ENCODE data around the gene CSF3R. TPM values are rescaled to one million over a fixed set of nuclear protein-coding genes. Genes with fewer than 3 reads are reported as not detected.
"Not testable (repeated sequence)": the region's sequence is repeated elsewhere in the genome, so short reads cannot be mapped to it uniquely, and the experiment has no call there.

CSF3R gene
- polyA plus RNA-seq, 3 donors from 2014 or later, result 0.91 to 3.1 (median 2.0) TPM

GRCh38 chr1:36503733-36504132, 21.0 kb upstream of the CSF3R start:
- Mint-ChIP-seq H3K9me3 (no peaks in the 10 kb centered on the region), H3K4me1 (no peaks in the 10 kb centered on the region), H3K36me3 (no peaks in the 10 kb centered on the region), H3K27me3 (ENCODE audit: low read depth in 3 of 3) (peaks cover 3 to 9% (median 6%) of the 10 kb centered on the region in 3 donors), H3K27ac (no peak overlapping the region), H3K4me3 (no peak overlapping the region)
- DNase-seq, result no peak

GRCh38 chr1:36503159-36503558, 20.4 kb upstream of the CSF3R start:
- Mint-ChIP-seq H3K4me3 (no peak overlapping the region), H3K4me1 (no peaks in the 10 kb centered on the region), H3K36me3 (no peaks in the 10 kb centered on the region), H3K27me3 (ENCODE audit: low read depth in 3 of 3) (peaks cover 3 to 6% (median 6%) of the 10 kb centered on the region in 3 donors), H3K27ac (no peak overlapping the region), H3K9me3 (no peaks in the 10 kb centered on the region)
- no peak for DNase-seq

- Mint-ChIP-seq H3K4me1 (no peaks in the 10 kb centered on the region), H3K9me3 (no peaks in the 10 kb centered on the region), H3K4me3 (no peak overlapping the region), H3K27ac (no peak overlapping the region), H3K36me3 (no peaks in the 10 kb centered on the region), H3K27me3 (ENCODE audit: low read depth in 3 of 3) (peaks cover 0 to 8% (median 5%) of the 10 kb centered on the region in 3 donors)
- no peak for DNase-seq
These were observed 19.9 kb upstream of the CSF3R start for GRCh38 chr1:36502616-36503015.

DNA sequence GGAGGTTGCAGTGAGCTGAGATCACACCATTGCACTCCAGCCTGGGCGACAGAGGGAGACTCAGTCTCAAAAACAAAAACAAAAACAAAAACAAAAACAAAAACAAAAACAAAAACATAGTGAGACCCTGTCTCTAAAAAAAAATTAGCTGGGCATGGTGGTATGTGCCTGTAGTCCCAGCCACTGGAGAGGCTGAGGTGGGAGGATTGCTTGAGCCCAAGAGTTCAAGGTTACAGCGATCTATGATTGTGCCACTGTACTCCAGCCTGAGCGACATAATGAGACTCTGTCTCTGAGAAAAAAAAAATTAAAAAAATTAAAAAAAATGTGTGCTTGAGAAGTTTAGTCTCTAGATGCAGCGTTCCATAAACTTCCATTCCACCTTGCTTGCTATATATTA, 19.2 kb upstream of the CSF3R start:
- not testable (repeated sequence) for H3K27ac Mint-ChIP-seq; H3K36me3 Mint-ChIP-seq; H3K4me1 Mint-ChIP-seq; H3K4me3 Mint-ChIP-seq; DNase-seq; H3K27me3 Mint-ChIP-seq (ENCODE audit: low read depth in 3 of 3); H3K9me3 Mint-ChIP-seq

DNA sequence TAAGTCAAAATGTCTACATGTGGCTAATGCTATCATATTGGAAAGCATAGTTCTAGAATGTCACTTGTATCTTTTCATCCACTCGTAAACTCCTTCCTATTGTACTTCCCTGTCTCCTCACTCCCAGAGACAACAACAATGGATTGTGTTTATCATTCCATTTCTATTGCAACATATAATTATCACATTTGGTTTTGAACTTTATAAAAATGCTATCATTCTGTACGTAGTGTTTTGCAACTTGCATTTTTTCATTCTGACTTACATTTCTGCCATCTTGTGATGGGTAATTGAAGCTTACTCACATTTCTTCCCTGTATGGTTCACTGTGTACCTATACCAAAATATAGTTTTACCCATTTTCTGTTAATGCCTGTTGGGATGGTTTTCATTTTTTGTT, 14.5 kb upstream of the CSF3R start:
- Mint-ChIP-seq H3K9me3 (no peaks in the 10 kb centered on the region), H3K4me3 (no peak overlapping the region), H3K27me3 (ENCODE audit: low read depth in 3 of 3) (peaks cover 5 to 9% (median 7%) of the 10 kb centered on the region in 3 donors)

DNA sequence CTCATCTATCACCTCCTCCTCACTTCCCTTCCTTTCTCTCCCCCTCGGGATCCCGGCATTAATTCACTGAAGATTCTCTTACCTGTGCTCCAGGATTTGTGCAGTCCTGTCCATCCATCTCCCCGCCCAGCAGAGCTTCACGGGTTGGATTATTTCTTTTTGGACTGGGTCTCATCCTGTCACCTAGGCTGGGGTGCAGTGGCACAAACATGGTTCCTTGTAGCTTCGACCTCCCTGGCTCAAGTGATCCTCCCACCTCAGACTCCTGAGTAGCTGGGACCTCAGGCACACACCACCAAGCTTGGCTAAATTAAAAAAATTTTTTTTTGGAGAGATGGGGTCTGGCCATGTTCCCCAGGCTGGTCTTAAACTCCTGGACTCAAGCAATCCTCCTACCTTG, 12.3 kb upstream of the CSF3R start:
- DNase-seq, result no peak
- Mint-ChIP-seq H3K27me3 (ENCODE audit: low read depth in 3 of 3) (peaks cover 5 to 9% (median 7%) of the 10 kb centered on the region in 3 donors), H3K27ac (no peak overlapping the region), H3K36me3 (no peaks in the 10 kb centered on the region), H3K9me3 (no peaks in the 10 kb centered on the region), H3K4me3 (no peak overlapping the region), H3K4me1 (no peaks in the 10 kb centered on the region)

More for the DNA sequence above, 14.5 kb upstream of the CSF3R start:
- no peaks in the 10 kb centered on the region for H3K4me1 Mint-ChIP-seq
- H3K27ac Mint-ChIP-seq, result no peak overlapping the region
- DNase-seq, result no peak
- H3K36me3 Mint-ChIP-seq, result no peaks in the 10 kb centered on the region

- H3K36me3 Mint-ChIP-seq, result no peaks in the 10 kb centered on the region
- H3K27me3 Mint-ChIP-seq (ENCODE audit: low read depth in 3 of 3), result peaks cover 5 to 9% (median 5%) of the 10 kb centered on the region in 3 donors
- H3K27ac Mint-ChIP-seq, result no peak overlapping the region
- no peaks in the 10 kb centered on the region for H3K9me3 Mint-ChIP-seq
- no peak overlapping the region for H3K4me3 Mint-ChIP-seq
- H3K4me1 Mint-ChIP-seq, result no peaks in the 10 kb centered on the region
- no peak for DNase-seq
These were observed 10.8 kb upstream of the CSF3R start for GRCh38 chr1:36493524-36493923.

- H3K9me3 Mint-ChIP-seq, result no peaks in the 10 kb centered on the region
- peaks cover 5 to 9% (median 8%) of the 10 kb centered on the region in 3 donors for H3K27me3 Mint-ChIP-seq (ENCODE audit: low read depth in 3 of 3)
- DNase-seq, result no peak
- H3K36me3 Mint-ChIP-seq, result no peaks in the 10 kb centered on the region
- no peak overlapping the region for H3K4me3 Mint-ChIP-seq
- no peaks in the 10 kb centered on the region for H3K4me1 Mint-ChIP-seq
- H3K27ac Mint-ChIP-seq, result no peak overlapping the region
These were observed 9.8 kb upstream of the CSF3R start for GRCh38 chr1:36492491-36492890.

DNA sequence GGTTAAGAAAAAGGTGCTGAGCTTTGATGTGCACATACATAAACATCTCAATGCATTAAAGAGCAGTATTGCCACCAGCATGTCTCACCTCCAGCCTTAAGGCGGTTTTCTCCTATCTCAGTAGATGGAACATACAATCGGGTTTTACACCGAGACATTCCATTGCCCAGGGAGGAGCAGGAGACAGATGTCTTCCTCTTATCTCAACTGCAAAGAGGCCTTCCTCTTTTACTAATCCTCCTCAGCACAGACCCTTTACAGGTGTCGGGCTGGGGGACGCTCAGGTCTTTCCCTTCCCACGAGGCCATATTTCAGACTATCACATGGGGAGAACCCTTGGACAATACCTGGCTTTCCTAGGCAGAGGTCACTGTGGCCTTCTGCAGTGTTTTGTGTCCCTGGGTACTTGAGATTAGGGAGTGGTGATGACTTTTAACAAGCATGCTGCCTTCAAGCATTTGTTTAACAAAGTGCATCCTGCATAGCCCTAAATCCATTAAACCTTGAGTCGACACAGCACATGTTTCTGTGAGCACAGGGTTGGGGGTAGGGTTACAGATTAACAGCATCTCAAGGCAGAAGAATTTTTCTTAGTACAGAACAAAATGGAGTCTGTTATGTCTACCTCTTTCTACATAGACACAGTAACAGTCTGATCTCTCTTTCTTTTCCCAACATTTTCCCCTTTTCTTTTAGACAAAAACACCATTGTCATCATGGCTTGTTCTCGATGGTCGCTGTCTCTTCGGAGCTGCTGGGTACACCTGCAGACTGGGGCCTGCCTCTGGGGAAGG, 6.7 kb upstream of the CSF3R start:
- H3K27ac Mint-ChIP-seq, DNase-seq, H3K4me1 Mint-ChIP-seq, H3K4me3 Mint-ChIP-seq, H3K9me3 Mint-ChIP-seq, H3K36me3 Mint-ChIP-seq: not testable (repeated sequence)
- peaks cover 4 to 13% (median 5%) of the 10 kb centered on the region in 3 donors for H3K27me3 Mint-ChIP-seq (ENCODE audit: low read depth in 3 of 3)

DNA sequence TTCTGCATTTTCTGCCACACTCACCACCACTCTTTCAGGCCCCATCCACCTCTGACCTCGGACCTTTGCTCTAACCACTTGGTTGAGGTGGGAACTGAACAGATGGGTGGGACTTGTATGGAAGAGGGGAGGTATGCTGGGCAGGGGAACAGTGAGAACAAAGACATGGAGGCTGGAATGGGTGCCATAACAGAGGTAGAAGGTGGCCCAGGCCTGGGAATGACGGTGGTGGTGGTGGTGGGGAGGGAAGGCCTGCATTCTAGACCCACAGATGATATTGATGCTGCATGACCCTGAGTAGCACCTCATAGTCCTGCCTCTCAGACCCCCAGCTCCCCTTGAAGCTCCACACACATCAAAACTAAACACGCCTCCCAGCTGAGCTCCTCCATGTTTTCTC, 5.2 kb upstream of the CSF3R start:
- no peak for DNase-seq
- H3K27me3 Mint-ChIP-seq (ENCODE audit: low read depth in 3 of 3), result peaks cover 0 to 13% (median 0%) of the 10 kb centered on the region in 3 donors
- no peaks in the 10 kb centered on the region for H3K36me3 Mint-ChIP-seq
- H3K9me3 Mint-ChIP-seq, result no peaks in the 10 kb centered on the region
- no peak overlapping the region for H3K4me3 Mint-ChIP-seq
- H3K27ac Mint-ChIP-seq, result no peak overlapping the region
- H3K4me1 Mint-ChIP-seq, result no peaks in the 10 kb centered on the region

- H3K27me3 Mint-ChIP-seq (ENCODE audit: low read depth in 3 of 3); H3K27ac Mint-ChIP-seq; H3K4me3 Mint-ChIP-seq; H3K36me3 Mint-ChIP-seq; DNase-seq; H3K4me1 Mint-ChIP-seq; H3K9me3 Mint-ChIP-seq: not testable (repeated sequence)
These were observed 4.6 kb upstream of the CSF3R start for GRCh38 chr1:36487336-36487725.

GRCh38 chr1:36486439-36487335, 4.0 kb upstream of the CSF3R start:
- Mint-ChIP-seq H3K27ac (no peak overlapping the region), H3K4me3 (no peak overlapping the region), H3K27me3 (ENCODE audit: low read depth in 3 of 3) (peaks cover 0 to 11% (median 0%) of the 10 kb centered on the region in 3 donors)

GRCh38 chr1:36486093-36486438, 3.4 kb upstream of the CSF3R start:
- H3K27me3 Mint-ChIP-seq (ENCODE audit: low read depth in 3 of 3), result peaks cover 0 to 11% (median 0%) of the 10 kb centered on the region in 3 donors

More at GRCh38 chr1:36486439-36487335, 4.0 kb upstream of the CSF3R start:
- H3K9me3 Mint-ChIP-seq, result no peaks in the 10 kb centered on the region
- DNase-seq, result no peak
- peaks cover 2 to 6% of the 10 kb centered on the region in 2 donors for H3K4me1 Mint-ChIP-seq
- no peaks in the 10 kb centered on the region for H3K36me3 Mint-ChIP-seq

GRCh38 chr1:36484099-36484498, 1.4 kb upstream of the CSF3R start:
- Mint-ChIP-seq H3K27me3 (ENCODE audit: low read depth in 3 of 3) (peaks cover 0 to 11% (median 0%) of the 10 kb centered on the region in 3 donors), H3K36me3 (no peaks in the 10 kb centered on the region), H3K27ac (no peak overlapping the region), H3K9me3 (no peaks in the 10 kb centered on the region), H3K4me3 (no peak overlapping the region), H3K4me1 (peaks cover 2 to 7% of the 10 kb centered on the region in 2 donors)
- no peak for DNase-seq

More at GRCh38 chr1:36486093-36486438, 3.4 kb upstream of the CSF3R start:
- Mint-ChIP-seq H3K4me1 (peaks cover 2 to 7% of the 10 kb centered on the region in 2 donors), H3K36me3 (no peaks in the 10 kb centered on the region), H3K9me3 (no peaks in the 10 kb centered on the region), H3K4me3 (no peak overlapping the region), H3K27ac (no peak overlapping the region)
- no peak for DNase-seq
